ENCODE measurements around the gene CCDC8.

Gene CCDC8

DNA sequence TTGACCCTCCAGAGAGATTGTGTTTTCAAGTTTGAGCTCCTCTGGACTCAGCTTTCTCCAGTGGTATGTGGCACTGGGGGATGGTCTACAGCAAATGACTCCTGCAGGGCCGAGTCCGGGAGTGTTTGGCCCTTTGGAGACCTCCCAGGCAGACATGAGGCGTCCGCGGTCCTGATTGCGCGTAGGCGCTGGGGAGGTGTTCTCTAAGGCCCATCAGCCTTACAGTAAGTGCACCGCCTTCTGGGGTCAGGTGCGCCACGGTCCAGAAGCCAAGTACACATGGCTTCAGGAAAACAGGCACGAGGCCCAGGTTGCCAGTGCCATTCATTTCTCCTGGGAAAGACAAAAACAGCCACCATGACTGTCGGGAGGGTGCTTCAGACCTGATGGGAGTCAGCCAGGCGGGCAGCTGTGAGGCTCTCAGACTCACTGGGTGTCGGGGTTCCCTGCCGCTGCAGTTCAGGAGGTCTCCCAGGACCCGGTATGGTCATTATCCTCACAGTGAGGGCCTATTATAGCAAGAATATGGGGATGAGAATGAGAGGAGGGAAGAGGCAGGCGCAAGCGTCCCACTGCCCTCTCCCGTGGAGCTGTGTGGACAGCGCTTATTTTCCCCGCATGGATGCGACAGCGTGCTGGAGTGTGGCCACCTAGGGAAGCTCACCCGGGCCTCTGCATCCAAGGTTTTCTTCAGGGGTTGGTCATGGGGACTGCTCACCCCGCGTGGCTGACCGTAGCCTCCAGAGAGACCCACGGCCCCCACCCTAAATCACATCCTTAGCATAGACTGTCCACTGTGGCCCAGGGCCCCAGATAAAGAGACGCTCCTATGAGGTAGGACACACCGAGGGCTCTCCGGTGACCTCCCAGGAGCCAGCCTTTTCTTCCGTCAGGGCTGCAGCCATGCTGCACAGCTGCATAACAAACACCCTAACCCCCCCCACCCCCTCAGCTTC, 21.8 kb downstream of the CCDC8 start:
- no peak for DNase-seq (ENCODE audit: low read depth)
- H3K4me3 ChIP-seq (ENCODE audit: low read depth, low read length), result no peak overlapping the region
- TF ChIP-seq, protein P1, sequence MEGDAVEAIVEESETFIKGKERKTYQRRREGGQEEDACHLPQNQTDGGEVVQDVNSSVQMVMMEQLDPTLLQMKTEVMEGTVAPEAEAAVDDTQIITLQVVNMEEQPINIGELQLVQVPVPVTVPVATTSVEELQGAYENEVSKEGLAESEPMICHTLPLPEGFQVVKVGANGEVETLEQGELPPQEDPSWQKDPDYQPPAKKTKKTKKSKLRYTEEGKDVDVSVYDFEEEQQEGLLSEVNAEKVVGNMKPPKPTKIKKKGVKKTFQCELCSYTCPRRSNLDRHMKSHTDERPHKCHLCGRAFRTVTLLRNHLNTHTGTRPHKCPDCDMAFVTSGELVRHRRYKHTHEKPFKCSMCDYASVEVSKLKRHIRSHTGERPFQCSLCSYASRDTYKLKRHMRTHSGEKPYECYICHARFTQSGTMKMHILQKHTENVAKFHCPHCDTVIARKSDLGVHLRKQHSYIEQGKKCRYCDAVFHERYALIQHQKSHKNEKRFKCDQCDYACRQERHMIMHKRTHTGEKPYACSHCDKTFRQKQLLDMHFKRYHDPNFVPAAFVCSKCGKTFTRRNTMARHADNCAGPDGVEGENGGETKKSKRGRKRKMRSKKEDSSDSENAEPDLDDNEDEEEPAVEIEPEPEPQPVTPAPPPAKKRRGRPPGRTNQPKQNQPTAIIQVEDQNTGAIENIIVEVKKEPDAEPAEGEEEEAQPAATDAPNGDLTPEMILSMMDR (conservative IDR thresholded peaks at IDR 0.05; ENCODE audit: low read depth, low read length), result no peak

DNA sequence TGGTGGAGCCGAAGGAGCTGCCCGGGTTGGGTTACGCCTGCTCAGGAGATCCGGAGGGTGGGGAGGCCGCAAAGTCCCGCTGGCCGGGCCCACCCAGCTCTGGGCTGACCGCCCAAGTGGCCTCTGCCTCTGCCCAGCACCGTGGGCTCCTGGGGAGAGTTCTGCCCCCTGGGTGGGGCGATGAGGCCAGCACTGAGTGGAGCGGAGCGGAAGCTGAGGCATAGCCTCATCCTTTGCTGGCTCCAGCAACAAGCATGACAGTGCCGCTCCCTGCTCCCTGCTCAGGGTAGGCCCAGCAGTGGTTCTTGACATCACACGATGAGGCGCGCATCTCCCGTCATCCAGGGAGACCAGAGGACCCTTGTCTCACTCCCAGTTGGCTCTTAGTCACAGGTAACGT, 22.5 kb downstream of the CCDC8 start:
- TF ChIP-seq, protein P1 (conservative IDR thresholded peaks at IDR 0.05; ENCODE audit: low read depth, low read length), result no peak
- H3K4me3 ChIP-seq (ENCODE audit: low read depth, low read length), result no peak overlapping the region
- DNase-seq (ENCODE audit: low read depth), result no peak

DNA sequence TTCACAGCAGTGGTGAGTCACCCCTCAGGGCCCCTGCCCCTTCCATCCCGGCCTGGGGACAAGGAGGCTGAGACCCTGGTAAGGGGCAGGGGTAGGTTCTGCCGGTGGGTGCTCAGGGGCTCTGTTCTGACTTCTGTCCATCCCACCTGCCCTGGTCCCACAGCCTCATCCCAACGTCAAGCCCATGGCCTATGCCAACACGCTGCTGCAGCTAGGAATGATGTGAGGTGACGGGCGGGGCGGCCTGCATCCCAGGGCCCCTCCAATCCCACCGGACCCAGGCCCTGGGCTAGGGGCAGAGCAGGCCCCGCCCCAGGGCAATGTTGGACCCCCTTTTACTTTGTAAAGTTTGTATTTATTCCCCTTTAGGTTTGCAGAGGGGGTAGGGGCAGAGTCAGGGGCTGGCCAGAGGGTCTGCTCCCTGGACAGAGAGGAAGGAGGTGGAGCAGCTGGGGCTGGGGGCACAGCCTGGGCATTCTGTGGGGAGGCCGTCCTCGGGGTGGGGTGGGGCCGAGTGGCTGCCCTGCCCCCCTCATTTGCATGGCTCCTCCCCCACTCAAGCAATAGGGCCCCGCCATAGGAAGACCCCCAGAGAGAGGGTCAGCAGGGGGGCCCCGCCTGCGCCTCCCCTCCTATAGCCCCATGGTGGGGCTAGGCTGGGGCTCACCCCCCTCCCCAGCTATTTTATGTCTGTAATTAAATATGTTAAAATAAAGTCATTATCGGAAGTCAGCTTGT, 23.1 kb downstream of the CCDC8 start:
- TF ChIP-seq, protein P1 (conservative IDR thresholded peaks at IDR 0.05; ENCODE audit: low read depth, low read length), result no peak
- H3K4me3 ChIP-seq (ENCODE audit: low read depth, low read length), result no peak overlapping the region
- no peak for DNase-seq (ENCODE audit: low read depth)

GRCh38 chr19:46388311-46389095, 24.9 kb downstream of the CCDC8 start:
- DNase-seq (ENCODE audit: low read depth), result no peak
- TF ChIP-seq, protein P1 (conservative IDR thresholded peaks at IDR 0.05; ENCODE audit: low read depth, low read length), result no peak
- H3K4me3 ChIP-seq (ENCODE audit: low read depth, low read length), result no peak overlapping the region

GRCh38 chr19:46387713-46388130, 25.6 kb downstream of the CCDC8 start:
- H3K4me3 ChIP-seq (ENCODE audit: low read depth, low read length), result no peak overlapping the region
- TF ChIP-seq, protein P1 (conservative IDR thresholded peaks at IDR 0.05; ENCODE audit: low read depth, low read length), result no peak
- no peak for DNase-seq (ENCODE audit: low read depth)

- TF ChIP-seq, protein P1 (conservative IDR thresholded peaks at IDR 0.05; ENCODE audit: low read depth, low read length), result no peak
- H3K4me3 ChIP-seq (ENCODE audit: low read depth, low read length), result no peak overlapping the region
- no peak for DNase-seq (ENCODE audit: low read depth)
These were observed 26.2 kb downstream of the CCDC8 start for GRCh38 chr19:46386996-46387712.
